ENCODE data around the gene MRM1. TPM values are rescaled to one million over a fixed set of nuclear protein-coding genes. Genes with fewer than 3 reads are reported as not detected.

MRM1 gene
- total RNA-seq, 2 donors from 2014 or later = 6.2 to 26.5 TPM

GRCh38 chr17:36597866-36598777, 3.3 kb upstream of the MRM1 start:
- no peaks in the 10 kb centered on the region for H3K36me3 ChIP-seq
- peak overlapping the region; percentile 62 for H3K27ac ChIP-seq
- peak overlapping the region in 1 of 2 donors; percentile 60 for H3K9ac ChIP-seq (ENCODE audit: low read depth in 2 of 2, low read length in 2 of 2)
- H3K4me3 ChIP-seq = no peak overlapping the region
- H3K9me3 ChIP-seq = no peaks in the 10 kb centered on the region
- no peak for DNase-seq
- TF ChIP-seq, protein P1, sequence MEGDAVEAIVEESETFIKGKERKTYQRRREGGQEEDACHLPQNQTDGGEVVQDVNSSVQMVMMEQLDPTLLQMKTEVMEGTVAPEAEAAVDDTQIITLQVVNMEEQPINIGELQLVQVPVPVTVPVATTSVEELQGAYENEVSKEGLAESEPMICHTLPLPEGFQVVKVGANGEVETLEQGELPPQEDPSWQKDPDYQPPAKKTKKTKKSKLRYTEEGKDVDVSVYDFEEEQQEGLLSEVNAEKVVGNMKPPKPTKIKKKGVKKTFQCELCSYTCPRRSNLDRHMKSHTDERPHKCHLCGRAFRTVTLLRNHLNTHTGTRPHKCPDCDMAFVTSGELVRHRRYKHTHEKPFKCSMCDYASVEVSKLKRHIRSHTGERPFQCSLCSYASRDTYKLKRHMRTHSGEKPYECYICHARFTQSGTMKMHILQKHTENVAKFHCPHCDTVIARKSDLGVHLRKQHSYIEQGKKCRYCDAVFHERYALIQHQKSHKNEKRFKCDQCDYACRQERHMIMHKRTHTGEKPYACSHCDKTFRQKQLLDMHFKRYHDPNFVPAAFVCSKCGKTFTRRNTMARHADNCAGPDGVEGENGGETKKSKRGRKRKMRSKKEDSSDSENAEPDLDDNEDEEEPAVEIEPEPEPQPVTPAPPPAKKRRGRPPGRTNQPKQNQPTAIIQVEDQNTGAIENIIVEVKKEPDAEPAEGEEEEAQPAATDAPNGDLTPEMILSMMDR (IDR thresholded peaks at IDR 0.05) = no peak
- H3K27me3 ChIP-seq = no peaks in the 10 kb centered on the region
- peaks cover 19% of the 10 kb centered on the region for H3K4me1 ChIP-seq
- intact Hi-C loops (cut with DNase I) = no loop called here

GRCh38 chr17:36598951-36599401, 2.4 kb upstream of the MRM1 start:
- no peak overlapping the region for H3K4me3 ChIP-seq
- H3K27ac ChIP-seq = peak overlapping the region; percentile 60
- H3K27me3 ChIP-seq = no peaks in the 10 kb centered on the region
- H3K4me1 ChIP-seq = peaks cover 19% of the 10 kb centered on the region
- peak overlapping the region in 1 of 2 donors; percentile 60 for H3K9ac ChIP-seq (ENCODE audit: low read depth in 2 of 2, low read length in 2 of 2)
- peak; percentile 75 for DNase-seq
- intact Hi-C loops (cut with DNase I) = no loop called here
- TF ChIP-seq, protein P1 (IDR thresholded peaks at IDR 0.05) = no peak
- H3K36me3 ChIP-seq = no peaks in the 10 kb centered on the region
- H3K9me3 ChIP-seq = no peaks in the 10 kb centered on the region

DNA sequence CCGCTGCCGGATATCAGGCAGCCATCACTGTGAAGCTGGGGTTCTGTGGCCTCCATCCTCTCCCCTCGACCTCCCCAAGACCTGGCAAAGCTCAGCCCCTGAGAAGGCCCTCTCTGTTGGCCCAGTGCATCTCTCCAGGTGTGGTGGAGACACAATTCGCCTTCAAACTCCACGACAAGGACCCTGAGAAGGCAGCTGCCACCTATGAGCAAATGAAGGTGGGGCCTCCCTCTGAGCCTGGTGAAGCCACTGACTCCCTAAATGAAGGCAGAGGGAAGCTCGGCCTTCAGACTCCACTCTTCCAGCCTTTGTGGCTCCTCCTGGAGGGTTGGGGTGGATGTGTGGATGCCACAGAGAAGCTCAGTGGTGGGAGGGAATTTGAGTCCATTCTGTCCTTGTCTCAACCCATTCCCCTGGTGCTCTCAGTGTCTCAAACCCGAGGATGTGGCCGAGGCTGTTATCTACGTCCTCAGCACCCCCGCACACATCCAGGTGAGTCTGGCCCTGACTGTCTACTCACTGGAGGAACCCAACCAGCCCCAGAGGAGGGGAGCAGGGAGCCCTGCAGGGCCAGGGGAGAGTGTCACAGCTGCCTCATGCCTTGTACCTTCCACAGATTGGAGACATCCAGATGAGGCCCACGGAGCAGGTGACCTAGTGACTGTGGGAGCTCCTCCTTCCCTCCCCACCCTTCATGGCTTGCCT, 1.7 kb upstream of the MRM1 start:
- H3K4me1 ChIP-seq = peaks cover 19% of the 10 kb centered on the region
- TF ChIP-seq, protein P1 (IDR thresholded peaks at IDR 0.05) = no peak
- intact Hi-C loops (cut with DNase I) = loop anchor here (10.0 kb wide), 1 partner anchor 775 kb away; the partner anchor contains the start of gene C17orf78
- no peaks in the 10 kb centered on the region for H3K36me3 ChIP-seq
- H3K4me3 ChIP-seq = no peak overlapping the region
- no peaks in the 10 kb centered on the region for H3K9me3 ChIP-seq
- peak overlapping the region; percentile 60 for H3K27ac ChIP-seq
- no peaks in the 10 kb centered on the region for H3K27me3 ChIP-seq
- no peak for DNase-seq
- H3K9ac ChIP-seq (ENCODE audit: low read depth in 2 of 2, low read length in 2 of 2) = peak overlapping the region in 1 of 2 donors; percentile 60

DNA sequence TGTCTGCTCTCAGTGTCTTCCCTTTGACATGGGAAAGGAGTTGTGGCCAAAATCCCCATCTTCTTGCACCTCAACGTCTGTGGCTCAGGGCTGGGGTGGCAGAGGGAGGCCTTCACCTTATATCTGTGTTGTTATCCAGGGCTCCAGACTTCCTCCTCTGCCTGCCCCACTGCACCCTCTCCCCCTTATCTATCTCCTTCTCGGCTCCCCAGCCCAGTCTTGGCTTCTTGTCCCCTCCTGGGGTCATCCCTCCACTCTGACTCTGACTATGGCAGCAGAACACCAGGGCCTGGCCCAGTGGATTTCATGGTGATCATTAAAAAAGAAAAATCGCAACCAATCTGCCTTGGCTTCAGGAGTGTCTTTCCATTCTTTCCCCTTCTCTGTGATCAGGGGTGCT, 918 bp upstream of the MRM1 start:
- TF ChIP-seq, protein P1 (IDR thresholded peaks at IDR 0.05) = no peak
- H3K27ac ChIP-seq = peak overlapping the region; percentile 68
- peak overlapping the region; percentile 76 for H3K4me3 ChIP-seq
- peak overlapping the region in 1 of 2 donors; percentile 93 for H3K9ac ChIP-seq (ENCODE audit: low read depth in 2 of 2, low read length in 2 of 2)
- intact Hi-C loops (cut with DNase I) = loop anchor here (10.0 kb wide), 1 partner anchor 774 kb away; the partner anchor contains the start of gene C17orf78
- H3K4me1 ChIP-seq = peaks cover 19% of the 10 kb centered on the region
- no peaks in the 10 kb centered on the region for H3K9me3 ChIP-seq
- no peaks in the 10 kb centered on the region for H3K27me3 ChIP-seq
- no peak for DNase-seq
- H3K36me3 ChIP-seq = no peaks in the 10 kb centered on the region

DNA sequence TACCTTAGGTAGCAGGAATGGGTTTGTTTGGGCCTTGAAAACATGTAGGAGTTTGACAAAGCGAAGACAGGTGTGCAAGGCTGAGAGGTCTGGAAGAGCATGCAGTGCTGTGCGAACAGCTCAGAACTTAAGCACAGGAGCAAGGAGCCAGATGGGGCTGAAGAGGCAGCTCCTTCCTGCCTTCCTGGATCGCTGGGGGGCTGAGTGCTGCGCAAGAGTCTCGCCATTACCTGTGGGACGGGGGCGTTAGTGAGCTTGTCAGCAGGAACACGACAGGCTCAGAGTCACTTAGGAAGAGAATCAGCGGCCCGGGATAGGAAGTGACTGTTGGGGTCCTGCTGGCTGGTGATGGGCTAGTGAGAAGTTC, 464 bp upstream of the MRM1 start:
- no peaks in the 10 kb centered on the region for H3K36me3 ChIP-seq
- no peaks in the 10 kb centered on the region for H3K27me3 ChIP-seq
- intact Hi-C loops (cut with DNase I) = loop anchor here (10.0 kb wide), 1 partner anchor 774 kb away; the partner anchor contains the start of gene C17orf78
- peak overlapping the region; percentile 76 for H3K4me3 ChIP-seq
- H3K9ac ChIP-seq (ENCODE audit: low read depth in 2 of 2, low read length in 2 of 2) = peak overlapping the region; percentile 85 to 93
- H3K9me3 ChIP-seq = no peaks in the 10 kb centered on the region
- TF ChIP-seq, protein P1 (IDR thresholded peaks at IDR 0.05) = no peak
- H3K27ac ChIP-seq = peak overlapping the region; percentile 68
- H3K4me1 ChIP-seq = peaks cover 19% of the 10 kb centered on the region
- no peak for DNase-seq

All from colonic mucosa (tissue), 4 donors.